GM12878 (cell line): Measurements from ENCODE around the gene OSGIN1. TPM values are rescaled to one million over a fixed set of nuclear protein-coding genes. Genes with fewer than 3 reads are reported as not detected.

Experiments
- ATAC-seq: fragments of 200-7000 bp; cut with Tn5 transposase; 3 replicates; pipeline ENCODE4 v1.9.1; 2020; ENCODE audit warnings: mild to moderate bottlenecking, moderate library complexity
- BruUV-seq: library from RNA; stranded (reverse); fragments of 400-500 nt; replicated peaks from 2 replicates; lab custom pipeline; 2021; lab: Mats Ljungman, UMichigan
- CTCF ChIA-PET: fragments of 300-600 bp; sonication (Branson Sonifier 250); formaldehyde crosslinking; extraction: SDS; loops from one replicate; lab custom pipeline; 2021; ENCODE audit warnings: inconsistent platforms; lab: Yijun Ruan, JAX
- POLR2A ChIA-PET: fragments of 350-600 bp; formaldehyde crosslinking; extraction: SDS; loops from one replicate; lab custom pipeline; 2021; ENCODE audit warnings: inconsistent platforms; lab: Charles Lee
- RAD21 ChIA-PET: fragments of 300-600 bp; sonication (Branson Sonifier 250); formaldehyde crosslinking; loops from one replicate; lab custom pipeline; 2023; ENCODE audit warnings: antibody characterized with exemption; ENCODE audit not compliant: unreplicated experiment; lab: Charles Lee
- SMC1A ChIA-PET: fragments of 300-600 bp; sonication (Branson Sonifier 250); formaldehyde crosslinking; loops from one replicate; lab custom pipeline; 2023; ENCODE audit not compliant: unreplicated experiment, uncharacterized antibody; lab: Charles Lee
- DNase-seq: peaks from one replicate; pipeline ENCODE4 v3.0.0-alpha.2; 2011; ENCODE audit warnings: low read depth, low spot score
- FAIRE-seq: peaks from 3 replicates; lab custom pipeline; 2011; peaks lifted over from hg19 to GRCh38; lab: Jason Lieb, UNC
- H2AFZ ChIP-seq: 2 replicates; pipeline ENCODE4 v1.6.0; 2011; ENCODE audit warnings: low read depth, low read length, control low read depth; ENCODE audit not compliant: control insufficient read depth
- H3K27ac ChIP-seq: 2 replicates; pipeline ENCODE4 v1.5.1; 2011; ENCODE audit warnings: control low read depth; ENCODE audit not compliant: control insufficient read depth, insufficient read depth
- H3K27me3 ChIP-seq, 2 experiments: replicated peaks in 1 of 2; 2 replicates each; pipeline versions ENCODE4 v1.6.0 to v1.6.1; 2011; ENCODE audit warnings: low read length in 1 of 2; ENCODE audit not compliant: control insufficient read depth in 2 of 2, insufficient read depth in 2 of 2
- H3K36me3 ChIP-seq, 2 experiments: 2 replicates each; pipeline ENCODE4 v1.5.1; 2011; ENCODE audit warnings: low read length in 1 of 2; ENCODE audit not compliant: control insufficient read depth in 2 of 2, insufficient read depth in 2 of 2
- H3K4me1 ChIP-seq: 2 replicates; pipeline ENCODE4 v1.6.1; 2011; ENCODE audit warnings: mild to moderate bottlenecking, low read length, moderate library complexity, mixed read lengths; ENCODE audit not compliant: control insufficient read depth, insufficient read depth
- H3K4me2 ChIP-seq: 2 replicates; pipeline ENCODE4 v1.6.0; 2011; ENCODE audit warnings: control low read depth; ENCODE audit not compliant: control insufficient read depth, insufficient read depth
- H3K4me3 ChIP-seq: fragments of 200-600 bp; sonication (generic); 2 replicates; pipeline ENCODE4 v1.5.1; 2016
- H3K79me2 ChIP-seq: 2 replicates; pipeline ENCODE4 v1.6.0; 2011; ENCODE audit warnings: low read length; ENCODE audit not compliant: control insufficient read depth, insufficient read depth
- H3K9ac ChIP-seq: 2 replicates; pipeline ENCODE4 v1.8.0; 2011; ENCODE audit warnings: low read length, control low read depth, mixed read lengths; ENCODE audit not compliant: control insufficient read depth, insufficient read depth
- H3K9me3 ChIP-seq: replicated peaks from 3 replicates; pipeline ENCODE4 v1.5.1; 2011; ENCODE audit warnings: mild to moderate bottlenecking, low read length; ENCODE audit not compliant: control insufficient read depth, insufficient read depth
- H4K20me1 ChIP-seq: 2 replicates; pipeline ENCODE4 v1.6.0; 2011; ENCODE audit not compliant: control insufficient read depth, insufficient read depth
- ATF3 ChIP-seq: IDR thresholded peaks from 2 replicates; pipeline ENCODE4 v1.6.1; 2011; ENCODE audit warnings: low read depth, mild to moderate bottlenecking, low read length, moderate library complexity, borderline replicate concordance; ENCODE audit errors: extremely low read depth
- DPF2 ChIP-seq: fragments of 450-650 bp; IDR thresholded peaks from 2 replicates; pipeline ENCODE4 v1.6.1; 2017; ENCODE audit warnings: mild to moderate bottlenecking
- ELK1 ChIP-seq: IDR thresholded peaks from 2 replicates; pipeline ENCODE4 v1.6.1; 2012; ENCODE audit warnings: low read depth, low read length, improper control_type of control experiment
- ESRRA ChIP-seq: IDR thresholded peaks from 2 replicates; pipeline ENCODE4 v1.6.1; 2012; ENCODE audit warnings: mild to moderate bottlenecking, low read length, improper control_type of control experiment
- MXI1 ChIP-seq: fragments of 150-350 bp; IDR thresholded peaks from 2 replicates; pipeline ENCODE4 v1.6.1; 2011; ENCODE audit warnings: low read depth, mild to moderate bottlenecking, inconsistent platforms, low read length, improper control_type of control experiment
- REST ChIP-seq: IDR thresholded peaks from 2 replicates; pipeline ENCODE4 v1.6.1; 2012; ENCODE audit warnings: mild to moderate bottlenecking, low read depth, low read length
- STAT3 ChIP-seq: IDR thresholded peaks from 2 replicates; pipeline ENCODE4 v1.6.1; 2011; ENCODE audit warnings: low read depth, low read length, improper control_type of control experiment
- SUPT20H ChIP-seq: IDR thresholded peaks from 2 replicates; pipeline ENCODE4 v1.6.1; 2011; ENCODE audit warnings: low read depth, mild to moderate bottlenecking, low read length, moderate library complexity, borderline replicate concordance; ENCODE audit not compliant: control insufficient read depth
- WGBS: methylation state at CpG from one replicate; pipeline ENCODE4 v1.1.6; 2016; ENCODE audit warnings: low lambda C conversion rate; ENCODE audit not compliant: insufficient replicate concordance, insufficient coverage; ENCODE audit errors: missing lambda C conversion rate; 5-methylcytosine and 5-hydroxymethylcytosine counted together
- in situ Hi-C: fragments of 300-500 bp; cut with MboI; formaldehyde crosslinking; loops from 9 replicates; pipeline ENCODE4 v1.14.3; 2018; ENCODE audit warnings: mixed read lengths
- intact Hi-C: fragments of 100-400 bp; cut with micrococcal nuclease; formaldehyde crosslinking; loops from one replicate; pipeline ENCODE4 v1.14.2; 2022; ENCODE audit not compliant: unreplicated experiment
- polyA plus RNA-seq, 11 experiments: library from polyadenylated mRNA; depleted of rRNA in 4 of 11; unstranded in 6 of 11; stranded (reverse) in 5 of 11; fragments of >200 nt; fragmentation: Nextera tagmentation in 4 of 11; fragmentation: Illumina TruSeq in 1 of 11; extraction: Ambion mirVana in 4 of 11; extraction: Trizol in 1 of 11; gene quantifications; 1 replicate in 1 of 11; 2 replicates in 10 of 11; pipeline versions ENCODE4 v1.2.1 to v1.2.3, GENCODE V29; 2011 to 2016; ENCODE audit warnings: inconsistent platforms in 2 of 11, missing spikeins in 2 of 11, low read depth in 1 of 11
- total RNA-seq, 4 experiments: library from RNA; depleted of rRNA in 3 of 4; stranded (reverse); fragments of >200 nt in 3 of 4; fragmentation: Illumina TruSeq in 1 of 4; extraction: Trizol in 1 of 4; gene quantifications; 2 replicates each; pipeline versions ENCODE4 v1.2.1 to v1.2.3, GENCODE V29; 2013 to 2021

OSGIN1 gene
- total and polyA plus RNA-seq, 10 of the 15 experiments (the other 5 are each of a cell fraction or from before 2014, with no cell fraction given), result 0.06 to 0.18 (median 0.13) TPM; not detected in 5

GRCh38 chr16:83989300-83989699 is 36.3 kb downstream of the OSGIN1 start:
- H3K4me1 ChIP-seq, result no peaks in the 10 kb centered on the region
- H3K36me3 ChIP-seq, result no peaks in the 10 kb centered on the region
- H3K4me2 ChIP-seq, result no peak overlapping the region
- peaks cover 0 to 2% of the 10 kb centered on the region in 2 experiments; a peak in 1 of 4 replicates for H3K27me3 ChIP-seq
- 32% methylated on average over 8 of the region's 8 CpGs for WGBS
- ATAC-seq (no peak), DNase-seq (no peak), FAIRE-seq (no peak)
- SMC1A ChIA-PET, result no interaction called here
- POLR2A ChIA-PET, result no interaction called here
- intact Hi-C loops (no loop called here), in situ Hi-C loops (no loop called here)
- H3K9ac ChIP-seq, result no peak overlapping the region
- no peaks in the 10 kb centered on the region for H3K79me2 ChIP-seq
- no TSS peak for BruUV-seq
- TF ChIP-seq MXI1 (no peak), REST (no peak), SUPT20H (no peak), ESRRA (no peak), DPF2 (no peak), ATF3 (no peak), ELK1 (no peak), STAT3 (no peak)
- H3K4me3 ChIP-seq, result no peak overlapping the region
- CTCF ChIA-PET, result interaction anchor here (0.6 kb wide), 1 partner anchor 73 kb away, joined by 3 read pairs; no protein-coding TSS in a partner anchor
- H4K20me1 ChIP-seq, result no peaks in the 10 kb centered on the region
- H3K9me3 ChIP-seq, result no peaks in the 10 kb centered on the region
- no peak overlapping the region for H3K27ac ChIP-seq
- RAD21 ChIA-PET, result no interaction called here
- no peak overlapping the region for H2AFZ ChIP-seq
